ENCODE results near the gene CALCOCO2. TPM values are rescaled to one million over a fixed set of nuclear protein-coding genes. Genes with fewer than 3 reads are reported as not detected.

The CALCOCO2 gene
- total RNA-seq, 1 experiment from 2014 or later: 23.1 TPM

- WGBS (ENCODE audit: extremely low coverage, insufficient read length, low lambda C conversion rate): no CpG with 5 or more reads among the region's 2 CpGs
- Histone ChIP-seq H3T11ph (ENCODE audit: low read length) (no peak overlapping the region), H3K27me3 (ENCODE audit: insufficient read depth, low read length) (no peaks in the 10 kb centered on the region), H4K20me1 (ENCODE audit: control insufficient read depth, insufficient read depth, insufficient read length) (no peaks in the 10 kb centered on the region), H2AK5ac (ENCODE audit: insufficient read length, low read length) (no peak overlapping the region), H3K4me1 (ENCODE audit: insufficient read depth, low read length) (no peaks in the 10 kb centered on the region), H2BK120ac (ENCODE audit: low read depth, low read length, poor library complexity, severe bottlenecking) (no peak overlapping the region), H3K79me2 (ENCODE audit: insufficient read depth, low read length) (no peaks in the 10 kb centered on the region), H2BK5ac (ENCODE audit: insufficient read length, low read length) (no peak overlapping the region), H4K5ac (ENCODE audit: insufficient read length, low read depth, low read length) (no peak overlapping the region), H3K4ac (ENCODE audit: low read depth, low read length) (no peak overlapping the region), H2BK12ac (ENCODE audit: insufficient read length, low read depth, low read length) (no peak overlapping the region), H2BK20ac (ENCODE audit: low read depth, low read length, poor library complexity, severe bottlenecking) (no peak overlapping the region), H3K23me2 (ENCODE audit: insufficient read length, low read depth, low read length, poor library complexity, severe bottlenecking) (peaks cover 4% of the 10 kb centered on the region), H3K79me1 (ENCODE audit: insufficient read depth, low read depth, low read length, poor library complexity, severe bottlenecking) (no peaks in the 10 kb centered on the region), H3K9me3 (ENCODE audit: control insufficient read depth, low read depth, low read length) (no peaks in the 10 kb centered on the region), H3K14ac (ENCODE audit: insufficient read depth, low read length) (no peak overlapping the region), H4K91ac (ENCODE audit: insufficient read length, low read depth, low read length) (no peak overlapping the region), H3K23ac (ENCODE audit: insufficient read length, low read depth, low read length) (no peak overlapping the region), H3K9ac (ENCODE audit: extremely low read depth, insufficient read length, low read length) (no peak overlapping the region), H3K27ac (ENCODE audit: insufficient read length, low read depth, low read length) (no peak overlapping the region), H4K8ac (replicated peaks; ENCODE audit: insufficient read length, low read depth, low read length) (no peak overlapping the region), H3K4me2 (ENCODE audit: insufficient read depth, insufficient read length, low read length) (no peak overlapping the region), H2BK15ac (ENCODE audit: low read depth, low read length) (no peak overlapping the region), H2AFZ (ENCODE audit: low read length) (no peak overlapping the region), H3K56ac (ENCODE audit: insufficient read length, low read depth, low read length) (no peak overlapping the region), H3K18ac (ENCODE audit: insufficient read length, low read depth, low read length) (no peak overlapping the region)
- TF ChIP-seq CTCF (conservative IDR thresholded peaks at IDR 0.05): no peak
- no peak for DNase-seq
- Mint-ChIP-seq H3K27me3 (ENCODE audit: low read depth) (no peaks in the 10 kb centered on the region), H3K9me3 (no peaks in the 10 kb centered on the region), H3K4me1 (peaks cover 3 to 4% of the 10 kb centered on the region in 2 experiments; a peak in 3 of 4 replicates), H3K36me3 (ENCODE audit: insufficient read depth in 1 of 3, low read depth in 3 of 3) (no peaks in the 10 kb centered on the region), H3K4me3 (no peak overlapping the region), H3K27ac (no peak overlapping the region)
Measured at GRCh38 chr17:48834973-48835372, 4.1 kb downstream of the CALCOCO2 start.
